Measurements from ENCODE around the gene CCR7.

The CCR7 gene

DNA sequence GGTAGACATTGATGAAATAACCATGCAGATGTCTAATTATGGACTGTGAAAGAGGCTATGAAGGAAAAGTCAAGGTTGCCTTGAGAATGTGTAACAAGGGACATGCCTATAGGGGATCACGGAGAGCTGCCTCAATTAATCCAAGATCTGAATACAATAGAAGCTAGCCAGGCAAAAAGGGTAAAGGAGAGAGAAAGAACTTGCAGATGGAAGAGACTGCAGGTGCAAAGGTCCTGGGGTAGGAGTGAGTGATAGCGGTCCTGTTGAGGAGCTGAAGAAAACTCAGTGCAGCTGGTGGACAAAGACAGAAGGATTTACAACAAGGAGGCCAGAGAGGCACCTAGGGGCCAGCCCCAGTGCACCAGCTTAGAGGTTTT, 48.0 kb downstream of the CCR7 start:
- peaks cover 14% of the 10 kb centered on the region for H3K4me1 ChIP-seq (ENCODE audit: low read length)
- no peak for DNase-seq
- H3K36me3 ChIP-seq (replicated peaks; ENCODE audit: insufficient read depth, low read length), result no peaks in the 10 kb centered on the region
- H3K27me3 ChIP-seq (replicated peaks; ENCODE audit: insufficient read depth, low read length), result peaks cover 41% of the 10 kb centered on the region
- H3K9me2 ChIP-seq (replicated peaks; ENCODE audit: insufficient read depth, low read length), result no peaks in the 10 kb centered on the region
- peak overlapping the region; percentile 47; the same call in 1 of the 2 replicates for H3K27ac ChIP-seq (ENCODE audit: low read length)
- H3K4me3 ChIP-seq (ENCODE audit: low read length), result 0 out of 2 replicates have a peak overlapping the region, but pooled peaks have one; percentile 8
- no peaks in the 10 kb centered on the region for H3K79me2 ChIP-seq (ENCODE audit: low read length)
- peak overlapping the region; percentile 70 for H3K4me2 ChIP-seq (ENCODE audit: low read depth, low read length)
- no peaks in the 10 kb centered on the region for H3K9me3 ChIP-seq (replicated peaks; ENCODE audit: insufficient read depth, low read length)
- no peaks in the 10 kb centered on the region; the same call in 1 of the 2 replicates for H4K20me1 ChIP-seq (ENCODE audit: insufficient read depth, low read length)
- TF ChIP-seq EZH2phosphoT487 (IDR thresholded peaks at IDR 0.05; ENCODE audit: low read length) (no peak), CTCF (IDR thresholded peaks at IDR 0.05; ENCODE audit: low read length) (no peak)
- no peak overlapping the region for H2AFZ ChIP-seq (ENCODE audit: low read length)
- peaks cover 11% of the 10 kb centered on the region for H3F3A ChIP-seq (ENCODE audit: insufficient read depth, low read length)
- H3K9ac ChIP-seq (ENCODE audit: low read length), result no peak overlapping the region

DNA sequence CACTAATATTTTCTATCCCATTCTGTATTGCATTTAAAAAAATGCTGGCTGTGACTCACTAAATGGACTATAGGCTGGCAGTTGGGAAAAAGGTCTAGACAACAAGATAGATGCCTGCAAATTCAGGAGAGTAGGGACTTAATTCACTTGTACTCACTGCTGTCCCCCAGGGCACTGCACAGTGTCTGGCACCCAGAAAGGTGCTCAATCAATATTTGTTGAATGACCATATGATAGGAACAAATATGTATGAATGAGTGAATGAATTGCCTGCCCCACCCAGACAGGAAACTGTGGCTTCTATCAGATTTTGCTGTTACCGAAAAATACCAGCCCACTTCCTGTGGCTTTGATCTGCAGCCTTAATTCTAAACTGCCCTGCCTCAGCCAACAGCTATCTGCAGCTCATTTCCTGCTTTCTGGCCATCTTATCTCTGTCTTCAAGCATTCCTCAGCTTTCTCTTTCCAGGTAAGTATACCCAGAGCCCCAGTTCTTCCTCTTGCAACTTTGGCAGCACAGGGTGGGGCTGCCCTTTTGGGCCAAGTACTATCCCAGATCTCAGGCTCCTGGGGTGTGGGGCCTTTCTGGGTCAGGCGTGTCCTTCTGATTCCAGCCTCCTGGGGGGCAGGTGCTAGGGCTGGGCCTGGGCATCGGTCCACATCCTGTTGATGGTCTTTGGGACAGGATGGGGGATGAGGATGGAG, 48.5 kb downstream of the CCR7 start:
- no peaks in the 10 kb centered on the region for H3K79me2 ChIP-seq (ENCODE audit: low read length)
- H4K20me1 ChIP-seq (ENCODE audit: insufficient read depth, low read length), result no peaks in the 10 kb centered on the region; the same call in 1 of the 2 replicates
- H3K9ac ChIP-seq (ENCODE audit: low read length), result no peak overlapping the region
- H3K36me3 ChIP-seq (replicated peaks; ENCODE audit: insufficient read depth, low read length), result no peaks in the 10 kb centered on the region
- no peaks in the 10 kb centered on the region for H3K9me3 ChIP-seq (replicated peaks; ENCODE audit: insufficient read depth, low read length)
- H2AFZ ChIP-seq (ENCODE audit: low read length), result no peak overlapping the region
- H3K4me3 ChIP-seq (ENCODE audit: low read length), result 0 out of 2 replicates have a peak overlapping the region, but pooled peaks have one; percentile 8
- no peaks in the 10 kb centered on the region for H3K9me2 ChIP-seq (replicated peaks; ENCODE audit: insufficient read depth, low read length)
- peak; percentile 87 for DNase-seq
- peak overlapping the region; percentile 47; the same call in 1 of the 2 replicates for H3K27ac ChIP-seq (ENCODE audit: low read length)
- peaks cover 14% of the 10 kb centered on the region for H3K4me1 ChIP-seq (ENCODE audit: low read length)
- H3F3A ChIP-seq (ENCODE audit: insufficient read depth, low read length), result peaks cover 11% of the 10 kb centered on the region
- H3K27me3 ChIP-seq (replicated peaks; ENCODE audit: insufficient read depth, low read length), result peaks cover 41% of the 10 kb centered on the region
- peak overlapping the region; percentile 70 for H3K4me2 ChIP-seq (ENCODE audit: low read depth, low read length)
- TF ChIP-seq CTCF (IDR thresholded peaks at IDR 0.05; ENCODE audit: low read length) (no peak), EZH2phosphoT487 (IDR thresholded peaks at IDR 0.05; ENCODE audit: low read length) (no peak), EZH2 (optimal IDR thresholded peaks at IDR 0.05; ENCODE audit: low read depth, low read length) (no peak)

GRCh38 chr17:40515491-40516041, 49.7 kb downstream of the CCR7 start:
- Histone ChIP-seq H3K79me2 (ENCODE audit: low read length) (no peaks in the 10 kb centered on the region), H3K27ac (ENCODE audit: low read length) (no peak overlapping the region), H3K9me2 (replicated peaks; ENCODE audit: insufficient read depth, low read length) (no peaks in the 10 kb centered on the region), H3K4me1 (ENCODE audit: low read length) (peaks cover 14% of the 10 kb centered on the region), H3F3A (ENCODE audit: insufficient read depth, low read length) (peaks cover 11% of the 10 kb centered on the region), H3K27me3 (replicated peaks; ENCODE audit: insufficient read depth, low read length) (peaks cover 32% of the 10 kb centered on the region), H3K36me3 (replicated peaks; ENCODE audit: insufficient read depth, low read length) (no peaks in the 10 kb centered on the region), H3K9me3 (replicated peaks; ENCODE audit: insufficient read depth, low read length) (no peaks in the 10 kb centered on the region), H3K4me3 (ENCODE audit: low read length) (no peak overlapping the region), H3K4me2 (ENCODE audit: low read depth, low read length) (no peak overlapping the region), H4K20me1 (ENCODE audit: insufficient read depth, low read length) (no peaks in the 10 kb centered on the region; the same call in 1 of the 2 replicates), H2AFZ (ENCODE audit: low read length) (no peak overlapping the region), H3K9ac (ENCODE audit: low read length) (no peak overlapping the region)
- TF ChIP-seq EZH2 (optimal IDR thresholded peaks at IDR 0.05; ENCODE audit: low read depth, low read length) (no peak), EZH2phosphoT487 (IDR thresholded peaks at IDR 0.05; ENCODE audit: low read length) (no peak), CTCF (IDR thresholded peaks at IDR 0.05; ENCODE audit: low read length) (no peak)
- DNase-seq, result no peak
